ENCODE data around the gene ADCY9.

The ADCY9 gene

GRCh38 chr16:4006397-4006999 is 109.7 kb downstream of the ADCY9 start:
- no peak for TF ChIP-seq SIN3A (IDR thresholded peaks at IDR 0.05; ENCODE audit: borderline replicate concordance, insufficient read depth, low read length)

GRCh38 chr16:4005731-4006130 is 110.5 kb downstream of the ADCY9 start:
- no peak for TF ChIP-seq REST (IDR thresholded peaks at IDR 0.05; ENCODE audit: insufficient read depth in 1 of 2, low read depth in 2 of 2, low read length in 2 of 2)
- TF ChIP-seq TAF1 (IDR thresholded peaks at IDR 0.05; ENCODE audit: borderline replicate concordance, insufficient read depth, low read length), result no peak
- TF ChIP-seq POLR2AphosphoS5 (IDR thresholded peaks at IDR 0.05; ENCODE audit: low read depth, low read length), result no peak
- no peak for TF ChIP-seq SIN3A (IDR thresholded peaks at IDR 0.05; ENCODE audit: borderline replicate concordance, insufficient read depth, low read length)
- no peak for TF ChIP-seq FOXP2 (optimal IDR thresholded peaks at IDR 0.05; ENCODE audit: borderline replicate concordance, extremely low read depth, extremely low read length, insufficient read depth)

- TF ChIP-seq TAF1 (IDR thresholded peaks at IDR 0.05; ENCODE audit: borderline replicate concordance, insufficient read depth, low read length) (no peak), SIN3A (IDR thresholded peaks at IDR 0.05; ENCODE audit: borderline replicate concordance, insufficient read depth, low read length) (no peak), REST (IDR thresholded peaks at IDR 0.05; ENCODE audit: insufficient read depth in 1 of 2, low read depth in 2 of 2, low read length in 2 of 2) (no peak), POLR2AphosphoS5 (IDR thresholded peaks at IDR 0.05; ENCODE audit: low read depth, low read length) (no peak), FOXP2 (optimal IDR thresholded peaks at IDR 0.05; ENCODE audit: borderline replicate concordance, extremely low read depth, extremely low read length, insufficient read depth) (no peak)
Observed at GRCh38 chr16:4005281-4005680, 111.0 kb downstream of the ADCY9 start.

GRCh38 chr16:4004206-4004605 is 112.0 kb downstream of the ADCY9 start:
- TF ChIP-seq REST (IDR thresholded peaks at IDR 0.05; ENCODE audit: insufficient read depth in 1 of 2, low read depth in 2 of 2, low read length in 2 of 2) (no peak), TAF1 (IDR thresholded peaks at IDR 0.05; ENCODE audit: borderline replicate concordance, insufficient read depth, low read length) (no peak), FOXP2 (optimal IDR thresholded peaks at IDR 0.05; ENCODE audit: borderline replicate concordance, extremely low read depth, extremely low read length, insufficient read depth) (no peak)

GRCh38 chr16:4003576-4003975 is 112.7 kb downstream of the ADCY9 start:
- TF ChIP-seq SIN3A (IDR thresholded peaks at IDR 0.05; ENCODE audit: borderline replicate concordance, insufficient read depth, low read length), result no peak
- TF ChIP-seq POLR2AphosphoS5 (IDR thresholded peaks at IDR 0.05; ENCODE audit: low read depth, low read length), result no peak
- no peak for TF ChIP-seq REST (IDR thresholded peaks at IDR 0.05; ENCODE audit: insufficient read depth in 1 of 2, low read depth in 2 of 2, low read length in 2 of 2)
